ENCODE results near the gene CLEC3A. TPM values are rescaled to one million over a fixed set of nuclear protein-coding genes. Genes with fewer than 3 reads are reported as not detected.
"Not testable (repeated sequence)": the region's sequence is repeated elsewhere in the genome, so short reads cannot be mapped to it uniquely, and the experiment has no call there.

CLEC3A gene
- total RNA-seq, 1 donor from 2014 or later: not detected

GRCh38 chr16:77987810-77988209 is 34.5 kb upstream of the CLEC3A start:
- Histone ChIP-seq H3K4me1 (ENCODE audit: insufficient read depth, low read length) (no peaks in the 10 kb centered on the region), H3K4me3 (ENCODE audit: insufficient read depth, low read depth, low read length) (no peak overlapping the region), H3K27me3 (ENCODE audit: insufficient read depth, low read length) (no peaks in the 10 kb centered on the region), H3K79me2 (ENCODE audit: insufficient read depth, low read length) (no peaks in the 10 kb centered on the region), H3K27ac (ENCODE audit: low read depth, low read length) (no peak overlapping the region), H3K9me3 (ENCODE audit: insufficient read depth, low read depth, low read length) (no peaks in the 10 kb centered on the region), H3K36me3 (ENCODE audit: insufficient read depth, low read length) (no peaks in the 10 kb centered on the region), H3K9ac (ENCODE audit: low read length) (no peak overlapping the region), H3K4me2 (ENCODE audit: low read length) (no peak overlapping the region), H4K20me1 (ENCODE audit: insufficient read depth, low read length) (no peaks in the 10 kb centered on the region), H2AFZ (ENCODE audit: low read depth, low read length) (no peak overlapping the region)
- H3K9me3 Mint-ChIP-seq (ENCODE audit: unreplicated experiment): peaks cover 6% of the 10 kb centered on the region
- H3K4me1 Mint-ChIP-seq (ENCODE audit: low read depth, unreplicated experiment): peaks cover 5% of the 10 kb centered on the region
- no peak overlapping the region for H3K4me3 Mint-ChIP-seq (ENCODE audit: unreplicated experiment)
- peaks cover 2% of the 10 kb centered on the region for H3K27me3 Mint-ChIP-seq (ENCODE audit: low read depth, unreplicated experiment)
- DNase-seq (ENCODE audit: low read depth) (no peak), FAIRE-seq (no peak)
- no peak overlapping the region for H3K27ac Mint-ChIP-seq (ENCODE audit: unreplicated experiment)
- TF ChIP-seq EZH2 (IDR thresholded peaks at IDR 0.05; ENCODE audit: insufficient read depth, low read length): no peak
- TF ChIP-seq, protein P1, sequence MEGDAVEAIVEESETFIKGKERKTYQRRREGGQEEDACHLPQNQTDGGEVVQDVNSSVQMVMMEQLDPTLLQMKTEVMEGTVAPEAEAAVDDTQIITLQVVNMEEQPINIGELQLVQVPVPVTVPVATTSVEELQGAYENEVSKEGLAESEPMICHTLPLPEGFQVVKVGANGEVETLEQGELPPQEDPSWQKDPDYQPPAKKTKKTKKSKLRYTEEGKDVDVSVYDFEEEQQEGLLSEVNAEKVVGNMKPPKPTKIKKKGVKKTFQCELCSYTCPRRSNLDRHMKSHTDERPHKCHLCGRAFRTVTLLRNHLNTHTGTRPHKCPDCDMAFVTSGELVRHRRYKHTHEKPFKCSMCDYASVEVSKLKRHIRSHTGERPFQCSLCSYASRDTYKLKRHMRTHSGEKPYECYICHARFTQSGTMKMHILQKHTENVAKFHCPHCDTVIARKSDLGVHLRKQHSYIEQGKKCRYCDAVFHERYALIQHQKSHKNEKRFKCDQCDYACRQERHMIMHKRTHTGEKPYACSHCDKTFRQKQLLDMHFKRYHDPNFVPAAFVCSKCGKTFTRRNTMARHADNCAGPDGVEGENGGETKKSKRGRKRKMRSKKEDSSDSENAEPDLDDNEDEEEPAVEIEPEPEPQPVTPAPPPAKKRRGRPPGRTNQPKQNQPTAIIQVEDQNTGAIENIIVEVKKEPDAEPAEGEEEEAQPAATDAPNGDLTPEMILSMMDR (IDR thresholded peaks at IDR 0.05; ENCODE audit: insufficient read depth, low read depth, low read length): no peak
- H3K36me3 Mint-ChIP-seq (ENCODE audit: low read depth, unreplicated experiment): no peaks in the 10 kb centered on the region

DNA sequence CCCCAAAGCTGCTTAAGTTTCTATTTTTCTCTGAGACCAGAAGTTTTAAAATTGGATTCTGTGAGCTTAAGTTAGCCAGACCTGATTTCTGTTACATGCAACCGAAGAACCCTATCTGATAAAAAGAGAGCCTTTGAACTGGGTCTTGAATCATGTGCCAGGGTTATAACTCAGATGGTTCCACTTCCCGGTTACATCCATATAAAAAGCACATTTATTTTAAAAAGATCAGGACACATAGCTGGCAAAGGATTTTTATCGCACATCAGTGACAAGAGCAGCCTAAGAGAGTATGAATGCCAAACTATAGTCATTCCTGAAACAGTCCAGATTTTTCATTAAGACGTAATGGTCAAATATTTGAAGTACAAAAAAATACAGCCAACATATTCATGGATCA is 32.5 kb upstream of the CLEC3A start:
- FAIRE-seq: no peak

GRCh38 chr16:77991701-77992100 is 30.6 kb upstream of the CLEC3A start:
- Histone ChIP-seq H3K27me3 (ENCODE audit: insufficient read depth, low read length) (no peaks in the 10 kb centered on the region), H3K36me3 (ENCODE audit: insufficient read depth, low read length) (no peaks in the 10 kb centered on the region), H4K20me1 (ENCODE audit: insufficient read depth, low read length) (no peaks in the 10 kb centered on the region), H2AFZ (ENCODE audit: low read depth, low read length) (no peak overlapping the region), H3K27ac (ENCODE audit: low read depth, low read length) (no peak overlapping the region), H3K79me2 (ENCODE audit: insufficient read depth, low read length) (no peaks in the 10 kb centered on the region), H3K4me3 (ENCODE audit: insufficient read depth, low read depth, low read length) (no peak overlapping the region), H3K9ac (ENCODE audit: low read length) (no peak overlapping the region), H3K4me2 (ENCODE audit: low read length) (no peak overlapping the region), H3K9me3 (ENCODE audit: insufficient read depth, low read depth, low read length) (peaks cover 6% of the 10 kb centered on the region), H3K4me1 (ENCODE audit: insufficient read depth, low read length) (peaks cover 9% of the 10 kb centered on the region)
- Mint-ChIP-seq H3K27ac (ENCODE audit: unreplicated experiment) (no peak overlapping the region), H3K4me3 (ENCODE audit: unreplicated experiment) (no peak overlapping the region), H3K4me1 (ENCODE audit: low read depth, unreplicated experiment) (peaks cover 17% of the 10 kb centered on the region), H3K27me3 (ENCODE audit: low read depth, unreplicated experiment) (no peaks in the 10 kb centered on the region), H3K36me3 (ENCODE audit: low read depth, unreplicated experiment) (peaks cover under 1% of the 10 kb centered on the region), H3K9me3 (ENCODE audit: unreplicated experiment) (peaks cover 17% of the 10 kb centered on the region)
- no peak for FAIRE-seq
- no peak for DNase-seq (ENCODE audit: low read depth)
- TF ChIP-seq EZH2 (IDR thresholded peaks at IDR 0.05; ENCODE audit: insufficient read depth, low read length): no peak
- TF ChIP-seq, protein P1 (IDR thresholded peaks at IDR 0.05; ENCODE audit: insufficient read depth, low read depth, low read length): no peak

More for the DNA sequence above, 32.5 kb upstream of the CLEC3A start:
- Histone ChIP-seq H3K9me3 (ENCODE audit: insufficient read depth, low read depth, low read length) (no peaks in the 10 kb centered on the region), H3K36me3 (ENCODE audit: insufficient read depth, low read length) (no peaks in the 10 kb centered on the region), H3K79me2 (ENCODE audit: insufficient read depth, low read length) (no peaks in the 10 kb centered on the region), H3K9ac (ENCODE audit: low read length) (no peak overlapping the region), H3K4me2 (ENCODE audit: low read length) (no peak overlapping the region), H2AFZ (ENCODE audit: low read depth, low read length) (no peak overlapping the region), H3K4me3 (ENCODE audit: insufficient read depth, low read depth, low read length) (no peak overlapping the region), H3K4me1 (ENCODE audit: insufficient read depth, low read length) (peaks cover 9% of the 10 kb centered on the region), H3K27me3 (ENCODE audit: insufficient read depth, low read length) (no peaks in the 10 kb centered on the region), H4K20me1 (ENCODE audit: insufficient read depth, low read length) (no peaks in the 10 kb centered on the region), H3K27ac (ENCODE audit: low read depth, low read length) (no peak overlapping the region)
- peaks cover 6% of the 10 kb centered on the region for H3K9me3 Mint-ChIP-seq (ENCODE audit: unreplicated experiment)
- no peaks in the 10 kb centered on the region for H3K27me3 Mint-ChIP-seq (ENCODE audit: low read depth, unreplicated experiment)
- H3K27ac Mint-ChIP-seq (ENCODE audit: unreplicated experiment): no peak overlapping the region
- H3K36me3 Mint-ChIP-seq (ENCODE audit: low read depth, unreplicated experiment): no peaks in the 10 kb centered on the region
- peaks cover 17% of the 10 kb centered on the region for H3K4me1 Mint-ChIP-seq (ENCODE audit: low read depth, unreplicated experiment)
- no peak for DNase-seq (ENCODE audit: low read depth)
- H3K4me3 Mint-ChIP-seq (ENCODE audit: unreplicated experiment): no peak overlapping the region
- no peak for TF ChIP-seq EZH2 (IDR thresholded peaks at IDR 0.05; ENCODE audit: insufficient read depth, low read length)
- TF ChIP-seq, protein P1 (IDR thresholded peaks at IDR 0.05; ENCODE audit: insufficient read depth, low read depth, low read length): no peak

GRCh38 chr16:77992381-77992780 is 30.0 kb upstream of the CLEC3A start:
- not testable (repeated sequence) for H3K4me3 Mint-ChIP-seq (ENCODE audit: unreplicated experiment); H3K9ac ChIP-seq (ENCODE audit: low read length); H3K4me3 ChIP-seq (ENCODE audit: insufficient read depth, low read depth, low read length); DNase-seq (ENCODE audit: low read depth); H3K4me1 ChIP-seq (ENCODE audit: insufficient read depth, low read length); H3K27me3 Mint-ChIP-seq (ENCODE audit: low read depth, unreplicated experiment); H3K27ac ChIP-seq (ENCODE audit: low read depth, low read length); H3K79me2 ChIP-seq (ENCODE audit: insufficient read depth, low read length); H3K4me2 ChIP-seq (ENCODE audit: low read length); FAIRE-seq; H4K20me1 ChIP-seq (ENCODE audit: insufficient read depth, low read length); H2AFZ ChIP-seq (ENCODE audit: low read depth, low read length); H3K36me3 ChIP-seq (ENCODE audit: insufficient read depth, low read length); H3K9me3 ChIP-seq (ENCODE audit: insufficient read depth, low read depth, low read length); H3K36me3 Mint-ChIP-seq (ENCODE audit: low read depth, unreplicated experiment); H3K27me3 ChIP-seq (ENCODE audit: insufficient read depth, low read length)
- peaks cover 17% of the 10 kb centered on the region for H3K4me1 Mint-ChIP-seq (ENCODE audit: low read depth, unreplicated experiment)
- H3K27ac Mint-ChIP-seq (ENCODE audit: unreplicated experiment): peak overlapping the region; percentile 20
- peaks cover 21% of the 10 kb centered on the region for H3K9me3 Mint-ChIP-seq (ENCODE audit: unreplicated experiment)
